GM21786 (cell line): ENCODE results near the gene RAE1.
"Not testable (repeated sequence)": the region's sequence is repeated elsewhere in the genome, so short reads cannot be mapped to it uniquely, and the experiment has no call there.

Experiments
- ATAC-seq: cut with Tn5 transposase; IDR thresholded peaks from one replicate; pipeline ENCODE4 v1.9.1; 2021; ENCODE audit not compliant: unreplicated experiment

RAE1 gene

DNA sequence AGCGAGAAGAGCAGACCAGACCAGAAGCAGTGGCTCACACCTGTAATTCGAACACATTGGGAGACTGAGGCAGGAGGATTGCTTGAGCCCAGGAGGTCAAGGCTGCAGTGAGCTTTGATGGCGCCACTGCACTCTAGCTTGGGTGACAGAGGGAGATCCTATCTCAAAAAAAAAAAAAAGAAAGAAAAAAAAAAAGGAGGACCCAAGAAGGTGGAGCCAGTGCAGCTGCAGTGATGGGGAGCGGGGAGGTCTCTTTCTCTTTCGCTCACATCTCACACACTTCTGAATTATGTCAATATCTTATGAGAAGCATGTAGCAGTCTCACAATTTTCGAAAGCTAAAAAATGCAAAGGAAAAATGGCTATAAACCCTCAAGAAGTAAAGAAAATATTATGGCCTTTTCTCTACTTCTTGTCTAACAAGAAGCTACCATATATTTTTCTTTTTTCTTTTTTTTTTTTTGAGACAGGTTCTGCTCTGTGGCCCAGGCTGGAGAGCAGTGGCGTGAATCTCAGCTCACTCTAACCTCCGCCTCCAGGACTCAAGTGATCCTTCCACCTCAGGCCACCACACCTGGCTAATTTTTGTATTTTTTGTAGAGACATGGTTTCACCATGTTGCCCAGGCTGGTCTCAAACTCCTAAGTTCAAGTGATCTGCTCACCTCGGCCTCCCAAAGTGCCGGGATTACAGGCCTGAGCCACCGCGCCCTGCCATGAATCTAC, 25.3 kb upstream of the RAE1 start:
- ATAC-seq: no peak

DNA sequence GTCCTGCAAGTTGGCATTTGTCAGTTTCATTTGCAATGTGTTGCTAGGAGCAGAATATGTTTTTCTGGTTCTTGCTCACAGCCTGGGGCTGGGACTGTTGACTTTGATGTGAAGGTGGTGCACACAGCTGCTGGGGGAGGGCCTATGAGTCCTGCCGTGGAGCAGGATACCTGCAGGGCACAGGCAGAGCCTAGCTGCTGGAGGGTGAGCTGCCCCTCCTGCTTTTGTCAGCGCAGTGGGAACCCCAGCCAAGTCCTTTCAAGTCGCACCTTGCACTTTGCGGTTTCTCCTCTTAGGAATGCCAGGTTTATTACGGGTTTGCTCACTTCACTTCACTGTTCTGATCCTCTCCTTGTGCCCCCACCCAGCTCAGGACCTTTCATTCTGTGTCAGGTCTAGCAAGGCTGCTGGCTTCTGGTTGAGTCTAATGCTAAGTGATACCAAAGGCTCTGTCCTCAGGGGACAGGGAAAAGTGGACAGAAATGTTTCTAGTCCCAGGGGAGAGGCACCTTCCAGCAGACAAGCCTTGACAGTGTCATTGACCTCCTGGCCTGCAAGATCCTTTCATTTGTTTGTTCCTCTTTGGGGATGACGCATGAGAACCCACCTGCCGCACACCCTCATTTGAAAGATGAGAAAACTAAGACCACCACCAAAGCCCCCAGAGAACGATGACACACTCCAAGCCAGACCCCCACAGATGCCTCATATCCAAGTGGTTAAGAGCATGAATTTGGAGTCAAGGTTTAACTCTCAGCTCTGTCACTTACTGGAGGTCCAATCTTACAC, 24.2 kb upstream of the RAE1 start:
- ATAC-seq: no peak

DNA sequence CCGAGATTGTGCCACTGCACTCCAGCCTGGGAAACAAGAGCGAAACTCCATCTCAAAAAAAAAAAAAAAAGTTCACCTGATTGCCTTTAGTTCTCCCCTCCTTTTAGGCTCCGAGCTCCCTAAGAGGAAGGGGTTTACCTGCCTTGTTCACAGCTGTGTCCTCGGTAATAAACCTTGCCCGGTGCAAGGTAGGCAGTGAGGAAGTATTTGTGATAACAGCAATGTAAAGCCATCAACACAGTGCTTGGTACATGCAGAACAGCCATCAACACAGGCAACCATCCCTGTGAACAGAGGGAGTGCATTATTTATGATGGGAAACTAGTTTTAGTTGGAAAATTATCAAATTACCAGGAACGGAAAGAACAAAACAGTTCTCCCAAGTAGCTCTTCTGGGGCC, 23.2 kb upstream of the RAE1 start:
- no peak for ATAC-seq

DNA sequence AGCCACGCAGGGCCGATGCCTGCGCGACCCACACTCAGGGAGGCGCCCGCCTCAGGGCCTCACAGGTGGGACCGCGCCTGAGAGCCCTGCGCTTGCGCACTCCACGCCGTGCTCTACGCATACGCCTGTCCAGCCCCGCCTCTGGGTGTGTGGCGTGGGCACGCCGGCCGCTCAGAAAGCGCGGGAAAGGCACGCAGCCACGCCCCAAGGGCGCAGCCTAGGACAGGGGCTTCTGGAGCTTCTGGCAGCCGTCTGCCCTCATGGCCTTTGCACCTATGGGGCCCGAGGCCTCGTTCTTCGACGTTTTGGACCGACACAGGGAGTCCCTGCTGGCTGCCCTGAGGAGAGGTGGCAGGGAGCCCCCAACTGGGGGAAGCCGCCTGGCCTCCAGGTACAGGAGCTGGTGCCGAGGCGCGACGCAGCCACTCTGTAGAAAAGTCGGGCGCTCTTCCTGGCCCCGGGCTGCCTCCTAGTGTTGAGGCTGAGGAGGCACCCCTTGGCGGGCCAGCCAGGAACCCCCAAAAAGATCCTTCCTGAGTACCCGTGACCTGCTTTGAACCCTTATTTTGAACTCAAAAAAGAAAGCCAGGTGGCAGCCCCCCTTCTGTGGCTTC, 21.3 kb upstream of the RAE1 start, which contains the start of gene SPO11:
TSS of gene SPO11 (plus strand) at position 196 of the 614 bp plus-strand sequence. CDS start at position 261, 65 bp downstream.
- ATAC-seq: no peak

DNA sequence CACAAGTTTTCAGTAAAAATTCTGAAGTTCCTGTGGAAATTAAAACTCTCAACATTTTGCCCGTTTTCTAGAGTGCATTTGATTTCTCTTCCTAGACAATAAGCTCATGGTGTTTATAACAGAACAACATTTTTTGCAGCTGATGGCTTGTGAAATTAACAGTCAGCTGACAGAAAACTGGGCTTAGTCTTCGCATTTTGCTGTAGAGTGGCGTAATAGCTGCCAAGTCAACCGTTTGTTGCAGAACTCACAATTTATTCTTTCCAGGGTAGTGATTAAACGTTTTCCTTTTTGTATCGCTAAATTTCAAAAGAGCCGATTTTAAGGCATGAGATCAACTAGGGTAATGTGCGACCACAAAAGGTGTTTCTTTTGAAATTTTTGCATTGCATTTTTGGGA, 20.1 kb upstream of the RAE1 start:
- no peak for ATAC-seq

DNA sequence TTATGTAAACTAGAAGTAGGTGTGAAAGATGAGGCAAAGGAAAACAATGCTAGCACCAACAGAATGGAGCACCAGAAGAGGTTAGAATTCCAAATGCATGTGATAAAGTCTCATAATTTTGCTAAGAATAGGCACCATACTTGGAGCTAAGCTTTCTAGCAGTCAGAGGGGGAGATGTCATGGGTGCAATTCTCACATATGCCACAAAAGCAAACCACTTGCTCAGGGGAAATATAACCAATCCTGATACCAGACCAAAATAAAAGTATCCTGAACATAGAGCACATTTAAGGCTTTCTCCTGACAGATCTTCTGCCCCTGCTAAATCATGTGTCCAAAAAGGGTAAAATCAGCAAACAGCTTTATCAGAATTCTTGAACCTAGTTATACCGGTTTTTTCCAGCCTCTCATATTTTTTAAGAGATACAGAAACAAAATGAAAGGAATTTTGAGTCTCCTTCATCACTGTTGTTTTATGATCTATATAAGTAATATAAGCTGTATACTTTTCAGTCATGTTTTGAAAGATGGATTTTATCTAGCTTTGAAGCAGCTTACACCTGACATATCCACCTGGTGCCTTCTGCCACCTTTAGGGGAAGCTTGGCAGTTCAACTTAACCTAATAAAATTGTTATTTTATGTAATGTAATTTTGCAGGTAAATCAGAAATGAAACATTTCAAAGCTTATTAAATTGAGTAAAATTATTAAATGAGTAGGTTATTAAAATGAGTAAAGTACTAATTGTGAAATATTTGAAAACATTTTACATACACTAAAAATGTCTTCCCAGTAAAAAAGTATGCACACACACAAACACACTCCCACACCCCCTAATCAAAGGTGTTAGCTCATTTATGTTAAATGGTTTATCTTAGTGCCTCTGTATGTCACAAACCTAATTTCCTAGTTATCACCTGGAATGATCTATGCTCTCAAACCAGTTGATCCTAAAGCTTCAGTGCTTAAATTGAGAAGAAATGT, 18.7 kb upstream of the RAE1 start:
- ATAC-seq: no peak

DNA sequence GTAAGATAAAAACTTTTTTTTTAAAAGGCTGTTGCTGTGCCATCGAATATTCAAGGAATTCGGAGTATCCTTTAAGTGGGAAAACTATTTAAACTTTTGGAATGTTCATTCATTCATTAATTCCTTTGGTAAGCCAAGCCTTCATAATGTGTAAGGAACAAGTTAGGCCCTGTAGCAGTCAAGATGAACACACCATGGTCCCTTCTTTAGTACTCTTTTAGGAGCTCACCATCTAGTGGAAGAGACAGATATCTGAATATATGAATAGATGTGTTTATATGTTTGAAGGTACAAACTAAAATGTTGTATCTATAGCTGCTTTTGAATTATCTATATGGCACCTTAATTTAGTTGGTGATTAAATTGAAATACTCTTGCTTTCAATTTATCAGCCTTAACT, 15.7 kb upstream of the RAE1 start:
- ATAC-seq: no peak

DNA sequence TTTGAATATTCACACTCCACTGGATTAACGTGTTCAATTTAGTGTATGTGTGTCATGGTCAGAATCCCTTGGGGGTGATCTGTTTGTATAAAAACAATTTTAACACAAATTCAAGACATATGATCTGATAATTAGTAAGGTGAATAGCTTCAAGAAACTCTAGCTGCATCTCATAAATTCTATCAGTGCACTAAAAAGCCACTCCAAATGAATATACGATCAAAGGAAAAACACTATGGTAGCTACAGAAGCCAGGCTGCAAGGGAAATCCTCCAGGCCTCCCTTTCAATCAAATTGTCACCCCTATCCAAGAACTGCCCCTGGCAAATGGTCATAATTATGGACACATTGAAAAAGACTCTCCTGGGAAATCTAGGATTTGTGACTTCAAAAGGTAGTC, 9.4 kb upstream of the RAE1 start:
- ATAC-seq: no peak

DNA sequence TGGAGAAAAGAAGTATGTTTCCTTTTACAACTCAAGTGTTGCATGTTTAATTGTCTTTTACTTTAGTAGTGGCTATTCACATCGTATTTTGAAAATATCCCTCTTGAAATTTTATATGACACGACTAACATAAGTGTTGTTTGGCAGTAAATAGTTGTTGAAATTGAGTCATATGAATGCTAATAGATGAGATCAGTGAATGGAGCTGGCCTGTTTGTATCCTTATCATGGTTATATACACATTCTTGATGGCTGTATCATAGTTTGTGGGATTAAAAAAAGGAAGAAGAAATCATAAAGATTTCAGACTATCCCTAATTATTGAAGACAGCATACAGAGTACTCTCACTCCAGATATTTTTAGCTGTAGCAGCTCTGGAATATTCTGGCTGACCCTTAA, 8.2 kb upstream of the RAE1 start:
- ATAC-seq: no peak

DNA sequence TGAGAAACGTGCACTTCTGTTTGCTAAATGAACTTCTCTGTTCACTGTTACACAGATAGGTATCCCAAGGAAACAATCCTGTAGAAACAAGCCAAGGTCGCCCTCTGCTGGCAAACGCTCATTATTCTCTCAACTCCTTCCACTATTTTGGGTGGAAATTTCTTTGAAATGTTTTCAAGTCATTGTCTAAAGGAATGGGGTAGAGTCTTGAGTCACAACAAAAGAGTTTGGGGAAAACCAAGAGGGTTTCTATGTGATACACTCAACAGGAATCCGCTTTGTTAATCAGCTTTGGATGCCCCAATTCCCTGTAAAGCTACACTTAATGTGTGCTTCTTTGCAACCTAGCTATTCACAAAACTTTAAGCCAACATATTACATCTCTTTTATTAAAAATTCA, 4.6 kb upstream of the RAE1 start:
- no peak for ATAC-seq

DNA sequence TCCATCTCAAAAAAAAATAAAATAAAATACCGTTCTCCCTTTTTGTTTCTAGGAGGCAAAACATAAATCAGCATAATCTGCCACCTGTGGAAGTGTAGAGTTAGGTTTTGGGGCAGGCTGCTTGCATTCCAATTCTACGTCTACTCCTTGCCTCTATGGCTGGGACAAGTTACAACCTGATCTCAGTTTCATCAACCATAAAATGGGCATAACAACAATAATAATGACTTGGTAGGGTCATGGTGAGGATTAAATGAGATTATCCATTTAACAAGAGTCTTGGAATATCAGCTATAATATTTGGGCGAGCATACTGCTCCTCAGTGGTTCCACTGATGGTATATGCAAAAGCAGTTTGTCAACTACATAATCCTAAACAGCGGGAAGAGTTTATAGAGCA, 3.7 kb upstream of the RAE1 start:
- ATAC-seq: no peak

DNA sequence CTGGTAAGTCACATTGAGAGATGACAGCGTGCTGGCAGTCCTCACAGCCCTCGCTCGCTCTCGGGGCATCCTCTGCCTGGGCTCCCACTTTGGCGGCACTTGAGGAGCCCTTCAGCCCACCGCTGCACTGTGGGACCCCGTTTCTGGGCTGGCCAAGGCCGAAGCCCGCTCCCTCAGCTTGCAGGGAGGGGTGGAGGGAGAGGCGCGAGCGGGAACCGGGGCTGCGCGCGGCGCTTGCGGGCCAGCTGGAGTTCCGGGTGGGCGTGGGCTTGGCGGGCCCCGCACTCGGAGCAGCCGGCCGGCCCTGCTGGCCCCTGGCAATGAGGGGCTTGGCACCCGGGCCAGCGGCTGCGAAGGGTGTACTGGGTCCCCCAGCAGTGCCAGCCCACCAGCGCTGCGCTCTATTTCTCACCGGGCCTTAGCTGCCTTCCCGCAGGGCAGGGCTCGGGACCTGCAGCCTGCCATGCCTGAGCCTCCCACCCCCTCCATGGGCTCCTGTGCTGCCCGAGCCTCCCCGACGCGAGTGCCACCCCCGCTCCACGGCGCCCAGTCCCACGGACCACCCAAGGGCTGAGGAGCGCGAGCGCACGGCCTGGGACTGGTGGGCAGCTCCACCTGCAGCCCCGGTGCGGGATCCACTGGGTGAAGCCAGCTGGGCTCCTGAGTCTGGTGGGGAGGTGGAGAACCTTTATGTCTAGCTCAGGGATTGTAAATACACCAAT, 2.7 kb upstream of the RAE1 start:
- not testable (repeated sequence) for ATAC-seq

DNA sequence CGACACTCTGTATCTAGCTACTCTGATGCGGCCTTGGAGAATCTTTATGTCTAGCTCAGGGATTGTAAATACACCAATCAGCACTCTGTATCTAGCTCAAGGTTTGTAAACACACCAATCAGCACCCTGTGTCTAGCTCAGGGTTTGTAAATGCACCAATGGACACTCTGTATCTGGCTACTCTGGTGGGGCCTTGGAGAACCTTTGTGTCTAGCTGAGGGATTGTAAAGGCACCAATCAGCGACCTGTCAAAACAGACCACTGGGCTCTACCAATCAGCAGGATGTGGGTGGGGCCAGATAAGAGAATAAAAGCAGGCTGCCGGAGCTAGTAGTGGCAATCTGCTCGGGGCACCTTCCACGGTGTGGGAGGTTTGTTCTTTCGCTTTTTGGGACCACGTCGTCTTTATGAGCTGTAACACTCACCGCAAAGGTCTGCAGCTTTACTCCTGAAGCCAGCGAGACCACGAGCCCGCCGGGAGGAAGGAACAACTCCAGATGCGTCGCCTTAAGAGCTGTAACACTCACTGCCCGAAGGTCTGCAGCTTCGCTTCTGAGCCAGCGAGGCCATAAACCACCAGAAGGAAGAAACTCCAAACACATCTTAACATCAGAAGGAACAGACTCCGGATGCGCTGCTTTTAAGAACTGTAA, 2.0 kb upstream of the RAE1 start:
- ATAC-seq: not testable (repeated sequence)

DNA sequence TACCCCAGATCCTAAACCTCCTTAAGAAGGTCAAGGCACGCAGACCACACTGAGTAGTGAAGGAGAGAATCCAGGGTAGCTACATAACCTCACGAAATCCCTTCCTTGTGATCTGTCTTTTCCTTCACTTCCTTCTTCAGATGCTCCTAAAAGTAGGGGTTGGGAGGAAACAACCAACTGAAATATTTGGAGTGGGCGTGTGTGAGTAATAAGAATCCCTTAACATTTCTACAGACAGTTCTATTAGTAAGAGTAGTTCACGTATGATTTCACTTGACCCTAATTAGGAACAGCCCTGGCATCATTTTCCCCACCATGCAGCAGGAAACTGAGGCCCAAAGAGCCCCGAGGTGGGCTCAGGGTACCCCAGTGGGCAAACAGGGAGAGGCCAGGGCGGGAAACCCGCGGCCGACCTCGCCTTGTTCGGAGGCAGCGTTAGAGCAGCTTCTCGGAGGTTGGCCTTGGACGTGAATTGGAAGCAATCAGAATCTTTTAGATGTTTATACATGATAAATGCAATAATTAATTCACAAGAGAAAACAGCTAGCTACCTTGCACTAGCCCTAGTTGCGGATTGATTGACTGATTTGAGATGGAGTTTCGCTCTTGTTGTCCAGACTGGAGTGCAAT, 859 bp upstream of the RAE1 start:
- no peak for ATAC-seq

DNA sequence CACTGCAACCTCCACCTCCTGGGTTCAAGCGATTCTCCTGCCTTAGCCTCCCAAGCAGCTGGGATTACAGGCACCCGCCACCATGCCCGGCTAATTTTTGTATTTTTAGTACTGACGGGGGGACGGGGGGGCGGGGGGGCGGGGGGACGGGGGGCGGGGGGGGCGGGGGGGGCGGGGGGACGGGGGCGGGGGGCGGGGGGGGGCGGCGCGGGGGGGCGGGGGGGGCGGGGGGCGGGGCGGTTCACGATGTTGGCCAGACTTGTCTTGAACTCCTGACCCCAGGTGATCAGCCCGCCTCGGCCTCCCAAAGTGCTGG, 371 bp upstream of the RAE1 start:
- ATAC-seq: not testable (repeated sequence)

DNA sequence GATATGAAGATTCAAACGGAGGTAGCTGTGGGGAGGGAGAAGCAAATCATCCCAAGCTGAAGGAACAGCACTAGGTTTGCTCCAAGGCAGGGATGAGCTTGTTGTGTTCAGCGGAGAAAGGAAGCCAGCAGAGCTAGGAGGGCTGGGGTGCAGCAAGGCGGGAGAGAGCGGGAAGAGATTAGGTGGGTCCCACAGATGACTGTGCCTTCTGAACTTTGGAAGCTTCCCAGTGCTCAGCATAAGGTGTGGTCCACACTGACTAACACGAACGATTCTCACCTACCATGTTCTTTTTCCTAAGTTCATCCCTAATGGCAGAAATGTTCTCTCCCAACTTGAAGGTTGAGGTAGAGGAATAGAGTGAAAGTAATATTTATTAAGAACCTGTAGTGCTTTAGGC, 1.2 kb downstream of the RAE1 start:
- ATAC-seq: no peak

DNA sequence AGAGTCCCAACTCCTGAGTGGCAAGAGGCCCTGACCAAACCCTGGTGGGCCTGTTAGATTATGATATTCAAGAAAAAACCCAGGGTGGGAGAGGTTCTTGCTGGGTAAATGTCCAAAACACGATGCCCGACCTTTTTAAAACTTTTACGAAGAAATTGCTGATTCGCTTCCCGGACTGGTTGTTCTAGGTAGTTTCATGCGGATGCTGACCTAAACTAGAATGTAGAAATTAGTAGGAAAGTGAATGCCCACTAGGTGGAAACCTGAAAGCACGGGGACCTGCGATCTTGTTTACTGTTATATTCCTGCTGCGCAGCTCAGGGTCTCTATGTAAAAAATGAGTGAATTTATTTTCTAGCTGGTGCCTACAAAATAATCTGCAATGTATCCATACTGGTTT, 2.3 kb downstream of the RAE1 start:
- no peak for ATAC-seq

DNA sequence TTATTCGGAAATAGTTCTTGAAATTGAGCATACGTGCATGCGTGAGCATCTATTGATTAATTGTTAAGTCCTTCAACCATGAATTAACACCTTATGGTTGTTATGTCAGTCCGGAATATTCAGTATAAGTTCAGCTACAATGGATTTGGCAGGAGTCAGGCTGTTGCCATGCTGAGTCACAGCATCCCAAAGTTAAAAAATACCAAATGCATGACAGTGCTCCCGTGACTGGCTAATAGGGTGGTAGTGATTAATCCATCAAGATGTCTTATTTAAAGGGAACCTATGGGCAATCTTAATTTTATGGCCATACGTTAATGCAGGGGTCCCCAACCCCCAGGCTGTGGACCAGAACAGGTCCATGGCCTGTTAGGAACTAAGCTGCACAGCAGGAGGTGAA, 10.5 kb downstream of the RAE1 start:
- ATAC-seq: no peak

DNA sequence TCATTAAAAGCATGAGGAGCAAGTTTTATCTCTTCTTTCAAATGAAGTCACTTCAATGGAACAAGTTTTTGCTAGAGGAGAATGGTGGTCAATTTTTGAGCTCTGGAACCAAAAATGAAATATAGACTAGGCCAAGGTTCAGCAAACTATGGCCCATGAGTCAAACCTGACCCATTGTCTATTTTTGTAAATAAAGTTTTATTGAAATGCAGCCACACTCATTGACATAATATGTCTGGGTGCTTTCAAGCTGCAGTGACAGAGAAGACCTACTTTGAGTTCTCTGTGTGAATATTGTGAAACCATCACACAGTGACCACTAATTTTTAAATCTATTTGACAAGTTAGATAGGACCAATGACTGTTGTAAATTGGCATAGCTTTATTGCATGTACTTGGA, 13.4 kb downstream of the RAE1 start:
- ATAC-seq: no peak
